ENCODE results near the gene PRMT1. TPM values are rescaled to one million over a fixed set of nuclear protein-coding genes. Genes with fewer than 3 reads are reported as not detected.
A peak's percentile ranks its signal among the peaks of the same experiment; 100 is the strongest.

PRMT1 gene
- total and polyA plus RNA-seq, 2 of the 13 experiments (the other 11 are each of a cell fraction or from before 2014, with no cell fraction given) = 324 to 374 TPM

GRCh38 chr19:49677231-49677900 is at the start of gene PRMT1 (continued):
- TF ChIP-seq NR0B2 (CRISPR knock-in tag; IDR thresholded peaks at IDR 0.05) = peak; percentile 88
- peak; percentile 86; the same call in 1 of the 2 replicates for TF ChIP-seq ZMAT3 (CRISPR knock-in tag; conservative IDR thresholded peaks at IDR 0.05)
- peak; percentile 72; the same call in 1 of the 2 replicates for TF ChIP-seq ZNF747 (CRISPR knock-in tag; IDR thresholded peaks at IDR 0.05; ENCODE audit: borderline replicate concordance)
- peak; percentile 74; the same call in 1 of the 2 replicates for TF ChIP-seq THAP7 (CRISPR knock-in tag; IDR thresholded peaks at IDR 0.05)
- TF ChIP-seq TFDP1 (CRISPR knock-in tag; IDR thresholded peaks at IDR 0.05; ENCODE audit: borderline replicate concordance) = peak; percentile 30; the same call in 1 of the 2 replicates
- TF ChIP-seq RFX5 (IDR thresholded peaks at IDR 0.05; ENCODE audit: low read depth, low read length) = no peak
- TF ChIP-seq REXO4 (CRISPR knock-in tag; IDR thresholded peaks at IDR 0.05; ENCODE audit: borderline replicate concordance) = no peak
- peak; percentile 75 for TF ChIP-seq ZBTB7B (CRISPR knock-in tag; IDR thresholded peaks at IDR 0.05)
- 0 out of 2 replicates have a peak, but pooled peaks have one; percentile 41 for TF ChIP-seq ZBTB46 (CRISPR knock-in tag; IDR thresholded peaks at IDR 0.05; ENCODE audit: borderline replicate concordance)
- peak; percentile 68; the same call in 1 of the 2 replicates for TF ChIP-seq ZNF124 (CRISPR knock-in tag; IDR thresholded peaks at IDR 0.05)
- no peak for TF ChIP-seq SAFB2 (CRISPR knock-in tag; IDR thresholded peaks at IDR 0.05; ENCODE audit: borderline replicate concordance, low read depth)
- TF ChIP-seq ZNF883 (CRISPR knock-in tag; IDR thresholded peaks at IDR 0.05; ENCODE audit: not compliant biosample characterization) = peak; percentile 53
- TF ChIP-seq TFE3 (CRISPR knock-in tag; IDR thresholded peaks at IDR 0.05) = 0 out of 2 replicates have a peak, but pooled peaks have one; percentile 32
- peak; percentile 70; the same call in 1 of the 2 replicates for TF ChIP-seq ZNF546 (CRISPR knock-in tag; conservative IDR thresholded peaks at IDR 0.05)
- peak; percentile 48 for TF ChIP-seq AGO1 (IDR thresholded peaks at IDR 0.05; ENCODE audit: low read depth, low read length, poor library complexity, severe bottlenecking)
- TF ChIP-seq POLR2AphosphoS5 (IDR thresholded peaks at IDR 0.05; ENCODE audit: low read depth, low read length) = peak; percentile 95
- 0 out of 2 replicates have a peak, but pooled peaks have one; percentile 27 for TF ChIP-seq GATAD2A (CRISPR knock-in tag; IDR thresholded peaks at IDR 0.05)
- 0 out of 2 replicates have a peak, but pooled peaks have one; percentile 18 for TF ChIP-seq NCOA2 (CRISPR knock-in tag; IDR thresholded peaks at IDR 0.05)
- peak; percentile 45; the same call in 1 of the 2 replicates for TF ChIP-seq NFRKB (IDR thresholded peaks at IDR 0.05)
- peak; percentile 81 for TF ChIP-seq ZNF574 (CRISPR knock-in tag; IDR thresholded peaks at IDR 0.05)
- TF ChIP-seq ZNF235 (CRISPR knock-in tag; IDR thresholded peaks at IDR 0.05; ENCODE audit: borderline replicate concordance) = peak; percentile 80; the same call in 1 of the 2 replicates

All from HepG2 (cell line).